ENCODE data around the gene DLG1. TPM values are rescaled to one million over a fixed set of nuclear protein-coding genes. Genes with fewer than 3 reads are reported as not detected.

The DLG1 gene
- total RNA-seq, 1 experiment from 2014 or later = 89.8 TPM

DNA sequence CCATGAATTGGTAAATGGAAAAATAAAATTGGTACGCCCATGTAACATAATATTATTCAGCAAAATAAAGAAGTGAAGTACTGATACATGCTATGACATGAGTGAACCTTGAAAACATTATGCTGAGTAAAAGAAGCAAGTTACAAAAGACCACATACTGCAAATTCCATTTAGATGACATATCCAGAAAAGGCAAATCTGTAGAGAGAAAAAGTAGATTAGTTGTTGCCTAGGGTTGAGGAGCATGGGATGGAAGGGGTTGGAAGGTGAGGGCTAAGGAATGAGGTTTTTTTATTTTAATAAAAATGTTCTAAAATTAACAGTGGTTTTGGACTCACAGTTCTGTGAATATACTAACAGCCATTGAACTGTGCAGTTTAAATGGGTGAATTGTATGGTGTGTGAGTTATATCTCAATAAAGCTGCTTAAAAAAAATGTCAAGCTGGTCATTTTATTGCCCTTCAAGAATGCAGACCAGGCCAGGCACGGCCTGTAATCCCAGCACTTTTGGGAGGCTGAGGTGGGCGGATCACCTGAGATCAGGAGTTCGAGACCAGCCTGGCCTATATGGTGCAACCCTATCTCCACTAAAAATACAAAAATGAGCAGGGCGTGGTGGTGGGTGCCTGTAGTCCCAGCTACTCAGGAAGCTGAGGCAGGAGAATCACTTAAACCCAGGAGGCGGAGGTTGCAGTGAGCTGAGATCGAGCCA lies 8.1 kb upstream of the DLG1 start:
- no peaks in the 10 kb centered on the region for H3K27me3 ChIP-seq (ENCODE audit: insufficient read depth, low read length)
- H3K4me3 ChIP-seq (replicated peaks in 1 of 2; ENCODE audit: low read depth in 1 of 2, low read length in 2 of 2) = no peak overlapping the region
- ChIA-PET RAD21 (ENCODE audit: low non-redundant PET in 1 of 2, low total read pairs in 2 of 2, uncharacterized antibody in 2 of 2, unreplicated experiment in 2 of 2) (no interaction called here), CTCF (no interaction called here), POLR2A (no interaction called here)
- intact Hi-C loops (cut with micrococcal nuclease) = no loop called here
- H3K36me3 ChIP-seq (ENCODE audit: control insufficient read depth in 1 of 2, insufficient read depth in 2 of 2, low read length in 2 of 2) = no peaks in the 10 kb centered on the region
- no peak overlapping the region for H3K9ac ChIP-seq (ENCODE audit: low read length)
- H2AFZ ChIP-seq (ENCODE audit: low read depth, low read length, poor library complexity, severe bottlenecking) = no peak overlapping the region
- ATAC-seq (0 out of 2 replicates have a peak, but pooled peaks have one; percentile 17), DNase-seq (ENCODE audit: low read depth, low spot score) (no peak)
- H3K4me2 ChIP-seq (ENCODE audit: low read length) = peak overlapping the region; percentile 15; the same call in 1 of the 2 replicates
- H3K9me3 ChIP-seq (ENCODE audit: control insufficient read depth in 1 of 2, insufficient read depth in 1 of 2, low read depth in 1 of 2, low read length in 2 of 2) = no peaks in the 10 kb centered on the region
- peaks cover 18 to 24% of the 10 kb centered on the region in 2 experiments for H3K4me1 ChIP-seq (ENCODE audit: control insufficient read depth in 1 of 2, insufficient read depth in 2 of 2, low read length in 2 of 2)
- no peak overlapping the region for H3K27ac ChIP-seq (ENCODE audit: low read depth, low read length)
- H3K9me2 ChIP-seq (ENCODE audit: insufficient read depth) = no peaks in the 10 kb centered on the region
- H3K79me2 ChIP-seq (ENCODE audit: insufficient read depth, low read length) = no peaks in the 10 kb centered on the region
- no TSS peak for BruUV-seq (replicated peaks)
- no peaks in the 10 kb centered on the region for H4K20me1 ChIP-seq (ENCODE audit: insufficient read depth)
- no peak for TF ChIP-seq EZH2phosphoT487 (IDR thresholded peaks at IDR 0.05; ENCODE audit: borderline replicate concordance)
- no peak for TF ChIP-seq YY1 (IDR thresholded peaks at IDR 0.05; ENCODE audit: extremely low read depth, insufficient replicate concordance, low read depth, low read length)
- 0 out of 2 replicates have a peak, but pooled peaks have one; percentile 17 for TF ChIP-seq EGR1 (IDR thresholded peaks at IDR 0.05; ENCODE audit: low read depth)
- no peak for TF ChIP-seq POLR2A (IDR thresholded peaks at IDR 0.05; ENCODE audit: borderline replicate concordance, extremely low read depth, insufficient read depth, insufficient read length)
- TF ChIP-seq TCF7L2 (IDR thresholded peaks at IDR 0.05; ENCODE audit: borderline replicate concordance, extremely low read depth, insufficient read depth, insufficient read length) = no peak
- TF ChIP-seq, protein P1, sequence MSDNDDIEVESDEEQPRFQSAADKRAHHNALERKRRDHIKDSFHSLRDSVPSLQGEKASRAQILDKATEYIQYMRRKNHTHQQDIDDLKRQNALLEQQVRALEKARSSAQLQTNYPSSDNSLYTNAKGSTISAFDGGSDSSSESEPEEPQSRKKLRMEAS (IDR thresholded peaks at IDR 0.05) = no peak
- TF ChIP-seq, protein P2, sequence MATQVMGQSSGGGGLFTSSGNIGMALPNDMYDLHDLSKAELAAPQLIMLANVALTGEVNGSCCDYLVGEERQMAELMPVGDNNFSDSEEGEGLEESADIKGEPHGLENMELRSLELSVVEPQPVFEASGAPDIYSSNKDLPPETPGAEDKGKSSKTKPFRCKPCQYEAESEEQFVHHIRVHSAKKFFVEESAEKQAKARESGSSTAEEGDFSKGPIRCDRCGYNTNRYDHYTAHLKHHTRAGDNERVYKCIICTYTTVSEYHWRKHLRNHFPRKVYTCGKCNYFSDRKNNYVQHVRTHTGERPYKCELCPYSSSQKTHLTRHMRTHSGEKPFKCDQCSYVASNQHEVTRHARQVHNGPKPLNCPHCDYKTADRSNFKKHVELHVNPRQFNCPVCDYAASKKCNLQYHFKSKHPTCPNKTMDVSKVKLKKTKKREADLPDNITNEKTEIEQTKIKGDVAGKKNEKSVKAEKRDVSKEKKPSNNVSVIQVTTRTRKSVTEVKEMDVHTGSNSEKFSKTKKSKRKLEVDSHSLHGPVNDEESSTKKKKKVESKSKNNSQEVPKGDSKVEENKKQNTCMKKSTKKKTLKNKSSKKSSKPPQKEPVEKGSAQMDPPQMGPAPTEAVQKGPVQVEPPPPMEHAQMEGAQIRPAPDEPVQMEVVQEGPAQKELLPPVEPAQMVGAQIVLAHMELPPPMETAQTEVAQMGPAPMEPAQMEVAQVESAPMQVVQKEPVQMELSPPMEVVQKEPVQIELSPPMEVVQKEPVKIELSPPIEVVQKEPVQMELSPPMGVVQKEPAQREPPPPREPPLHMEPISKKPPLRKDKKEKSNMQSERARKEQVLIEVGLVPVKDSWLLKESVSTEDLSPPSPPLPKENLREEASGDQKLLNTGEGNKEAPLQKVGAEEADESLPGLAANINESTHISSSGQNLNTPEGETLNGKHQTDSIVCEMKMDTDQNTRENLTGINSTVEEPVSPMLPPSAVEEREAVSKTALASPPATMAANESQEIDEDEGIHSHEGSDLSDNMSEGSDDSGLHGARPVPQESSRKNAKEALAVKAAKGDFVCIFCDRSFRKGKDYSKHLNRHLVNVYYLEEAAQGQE (IDR thresholded peaks at IDR 0.05; ENCODE audit: low read depth) = no peak
- no peak for TF ChIP-seq ELF1 (IDR thresholded peaks at IDR 0.05; ENCODE audit: borderline replicate concordance, low read depth)
- TF ChIP-seq ZNF274 (IDR thresholded peaks at IDR 0.05; ENCODE audit: low read depth, low read length) = no peak
- TF ChIP-seq, protein P3, sequence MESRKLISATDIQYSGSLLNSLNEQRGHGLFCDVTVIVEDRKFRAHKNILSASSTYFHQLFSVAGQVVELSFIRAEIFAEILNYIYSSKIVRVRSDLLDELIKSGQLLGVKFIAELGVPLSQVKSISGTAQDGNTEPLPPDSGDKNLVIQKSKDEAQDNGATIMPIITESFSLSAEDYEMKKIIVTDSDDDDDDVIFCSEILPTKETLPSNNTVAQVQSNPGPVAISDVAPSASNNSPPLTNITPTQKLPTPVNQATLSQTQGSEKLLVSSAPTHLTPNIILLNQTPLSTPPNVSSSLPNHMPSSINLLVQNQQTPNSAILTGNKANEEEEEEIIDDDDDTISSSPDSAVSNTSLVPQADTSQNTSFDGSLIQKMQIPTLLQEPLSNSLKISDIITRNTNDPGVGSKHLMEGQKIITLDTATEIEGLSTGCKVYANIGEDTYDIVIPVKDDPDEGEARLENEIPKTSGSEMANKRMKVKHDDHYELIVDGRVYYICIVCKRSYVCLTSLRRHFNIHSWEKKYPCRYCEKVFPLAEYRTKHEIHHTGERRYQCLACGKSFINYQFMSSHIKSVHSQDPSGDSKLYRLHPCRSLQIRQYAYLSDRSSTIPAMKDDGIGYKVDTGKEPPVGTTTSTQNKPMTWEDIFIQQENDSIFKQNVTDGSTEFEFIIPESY (IDR thresholded peaks at IDR 0.05; ENCODE audit: extremely low read depth, insufficient replicate concordance, low read length) = no peak
- TF ChIP-seq POLR2AphosphoS5 (IDR thresholded peaks at IDR 0.05; ENCODE audit: low read depth, low read length) = no peak
- no peak for TF ChIP-seq SIN3A (IDR thresholded peaks at IDR 0.05; ENCODE audit: low read depth)
- peak; percentile 17; the same call in 1 of the 2 replicates for TF ChIP-seq CEBPB (IDR thresholded peaks at IDR 0.05; ENCODE audit: low read depth)
- no peak for TF ChIP-seq SRF (IDR thresholded peaks at IDR 0.05; ENCODE audit: low read depth)
- TF ChIP-seq, protein P4, sequence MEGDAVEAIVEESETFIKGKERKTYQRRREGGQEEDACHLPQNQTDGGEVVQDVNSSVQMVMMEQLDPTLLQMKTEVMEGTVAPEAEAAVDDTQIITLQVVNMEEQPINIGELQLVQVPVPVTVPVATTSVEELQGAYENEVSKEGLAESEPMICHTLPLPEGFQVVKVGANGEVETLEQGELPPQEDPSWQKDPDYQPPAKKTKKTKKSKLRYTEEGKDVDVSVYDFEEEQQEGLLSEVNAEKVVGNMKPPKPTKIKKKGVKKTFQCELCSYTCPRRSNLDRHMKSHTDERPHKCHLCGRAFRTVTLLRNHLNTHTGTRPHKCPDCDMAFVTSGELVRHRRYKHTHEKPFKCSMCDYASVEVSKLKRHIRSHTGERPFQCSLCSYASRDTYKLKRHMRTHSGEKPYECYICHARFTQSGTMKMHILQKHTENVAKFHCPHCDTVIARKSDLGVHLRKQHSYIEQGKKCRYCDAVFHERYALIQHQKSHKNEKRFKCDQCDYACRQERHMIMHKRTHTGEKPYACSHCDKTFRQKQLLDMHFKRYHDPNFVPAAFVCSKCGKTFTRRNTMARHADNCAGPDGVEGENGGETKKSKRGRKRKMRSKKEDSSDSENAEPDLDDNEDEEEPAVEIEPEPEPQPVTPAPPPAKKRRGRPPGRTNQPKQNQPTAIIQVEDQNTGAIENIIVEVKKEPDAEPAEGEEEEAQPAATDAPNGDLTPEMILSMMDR (IDR thresholded peaks at IDR 0.05 in 2 of 3, conservative IDR thresholded peaks at IDR 0.05 in 1 of 3; ENCODE audit: borderline replicate concordance in 1 of 3, insufficient read depth in 1 of 3, low read depth in 2 of 3, low read length in 2 of 3) = no peak
- TF ChIP-seq EZH2 (IDR thresholded peaks at IDR 0.05) = no peak
- no peak for TF ChIP-seq ZFX (IDR thresholded peaks at IDR 0.05)
- TF ChIP-seq RAD21 (IDR thresholded peaks at IDR 0.05; ENCODE audit: low read depth) = no peak
- no peak for TF ChIP-seq FOSL1 (IDR thresholded peaks at IDR 0.05; ENCODE audit: low read depth)
- no peak for TF ChIP-seq JUND (IDR thresholded peaks at IDR 0.05)
- TF ChIP-seq SP1 (IDR thresholded peaks at IDR 0.05; ENCODE audit: low read depth) = 0 out of 2 replicates have a peak, but pooled peaks have one; percentile 11

All from HCT116 (cell line).